GM19463 (cell line): ENCODE results near the gene SNF8.
A peak's percentile ranks its signal among the peaks of the same experiment; 100 is the strongest.

ENCODE experiments used
- ATAC-seq: cut with Tn5 transposase; IDR thresholded peaks from one replicate; pipeline ENCODE4 v1.9.1; 2021; ENCODE audit warnings: mild to moderate bottlenecking, moderate library complexity; ENCODE audit not compliant: unreplicated experiment

SNF8 gene

DNA sequence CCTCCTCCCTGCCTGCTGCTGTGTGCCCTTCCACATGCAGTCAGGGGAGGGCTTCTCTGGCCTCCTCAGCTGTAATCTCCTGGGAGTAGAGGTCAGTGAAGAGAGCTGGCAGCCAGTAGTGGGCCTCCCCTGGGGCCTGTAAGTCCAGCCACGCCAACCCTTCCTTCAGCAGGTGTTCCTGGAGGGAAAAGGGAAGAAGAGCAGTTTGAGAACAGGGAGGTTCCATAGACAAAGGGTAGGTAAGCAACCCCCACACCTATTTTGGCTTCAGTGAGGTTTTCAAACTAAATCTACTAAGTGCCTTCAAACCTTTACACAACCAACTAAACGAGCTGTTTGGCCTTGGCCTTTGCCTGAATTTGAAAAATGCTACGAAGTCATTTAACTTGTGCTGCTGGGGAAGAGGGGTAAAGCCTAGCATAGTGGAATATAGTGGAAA lies 14.2 kb downstream of the SNF8 start:
- ATAC-seq: no peak

DNA sequence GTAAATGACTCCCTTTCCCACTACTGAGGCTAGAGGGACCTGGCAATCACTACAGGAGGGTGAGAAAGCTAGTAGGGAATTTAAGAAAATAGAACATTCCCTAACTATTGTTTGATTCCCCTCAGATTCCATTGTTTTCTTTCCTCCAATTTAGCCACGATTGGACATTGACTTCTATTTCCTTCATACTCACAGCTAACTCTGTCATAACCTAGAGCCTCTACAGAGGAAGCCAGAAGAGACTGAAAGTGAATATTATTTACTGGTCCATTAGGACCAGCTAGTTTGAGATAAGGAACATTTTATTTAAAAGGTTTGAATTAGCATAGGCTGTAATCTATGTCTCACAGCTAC lies 14.9 kb downstream of the SNF8 start:
- ATAC-seq: no peak

DNA sequence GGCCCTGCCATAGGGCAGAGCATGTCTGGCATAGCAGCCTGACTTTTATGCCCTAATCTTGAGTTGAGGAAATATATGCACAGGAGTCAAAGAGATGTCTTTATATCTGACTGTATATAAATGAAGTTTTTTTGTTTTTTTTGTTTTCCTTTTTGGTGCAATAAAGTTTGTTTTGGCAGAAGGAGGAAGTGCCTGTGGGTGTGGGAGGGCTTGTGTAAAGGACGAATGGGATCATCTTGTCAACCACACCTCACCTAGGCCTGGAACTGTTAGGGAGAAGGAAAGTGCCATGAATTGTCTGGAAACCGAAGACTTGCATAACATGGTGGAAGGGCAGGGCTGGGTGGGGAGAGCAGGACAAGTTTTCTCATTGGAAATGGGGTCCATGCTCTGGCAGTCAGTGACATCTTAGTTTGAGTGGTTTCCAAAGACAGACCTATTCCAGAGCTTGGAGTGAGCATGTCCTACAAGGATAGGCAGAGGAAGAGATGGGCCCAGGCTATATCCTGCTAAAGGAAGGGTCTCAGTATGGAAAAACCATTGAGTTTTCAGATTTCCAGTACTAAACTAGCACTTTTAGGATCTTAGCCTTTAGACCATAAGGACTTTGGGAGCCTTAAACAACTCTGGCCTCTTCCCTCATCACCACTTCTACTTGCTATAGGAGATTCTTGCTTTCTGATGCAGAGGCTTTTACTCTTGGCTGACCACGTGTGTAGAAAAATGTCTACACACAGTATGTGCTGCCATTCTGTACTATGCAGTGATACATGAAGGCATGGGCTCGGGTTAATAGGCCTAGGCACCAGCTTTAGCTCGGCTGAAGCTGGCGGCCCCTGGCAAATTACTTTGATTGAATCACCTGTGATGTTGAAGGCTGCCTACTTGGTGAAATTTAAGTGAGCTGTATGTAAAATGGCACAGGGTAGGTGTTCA lies 15.5 kb downstream of the SNF8 start:
- ATAC-seq: no peak

DNA sequence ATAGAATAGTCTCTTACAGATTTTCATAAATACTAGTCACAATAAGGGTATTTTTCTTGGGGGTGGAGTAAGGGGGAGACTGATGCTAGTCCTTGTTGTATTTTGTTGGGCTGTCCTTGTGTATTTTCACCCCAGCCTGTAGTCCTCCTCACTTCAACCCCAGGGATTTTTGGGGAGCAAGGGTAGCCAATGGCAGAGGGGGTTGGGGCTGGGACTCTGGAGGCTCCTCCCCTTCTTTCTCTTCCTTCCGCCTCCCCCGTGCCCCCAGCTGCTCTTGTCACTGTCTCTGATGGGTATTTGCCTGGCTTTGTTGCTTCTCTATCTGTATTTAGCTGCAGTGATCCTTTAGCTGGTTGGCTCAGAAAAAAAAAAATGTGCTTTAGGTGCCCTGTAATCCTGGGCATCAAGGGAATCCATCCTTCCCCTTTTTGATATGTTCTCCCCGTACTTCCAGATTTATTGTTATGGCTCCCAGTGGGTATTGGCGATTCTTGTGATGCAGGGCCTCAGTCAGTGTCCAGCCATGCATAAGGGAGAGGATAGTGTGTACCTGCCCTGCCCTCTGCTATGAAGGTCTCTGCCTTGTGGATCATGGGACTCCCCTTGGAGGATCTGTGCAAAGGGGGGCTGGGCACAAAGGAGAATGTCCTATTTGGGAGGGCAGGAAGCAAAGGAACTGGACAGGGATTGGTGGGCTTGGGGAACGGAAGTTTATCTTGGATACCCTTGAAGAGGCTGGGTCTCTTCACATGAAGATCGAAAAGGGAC lies 16.5 kb downstream of the SNF8 start:
- ATAC-seq: no peak

DNA sequence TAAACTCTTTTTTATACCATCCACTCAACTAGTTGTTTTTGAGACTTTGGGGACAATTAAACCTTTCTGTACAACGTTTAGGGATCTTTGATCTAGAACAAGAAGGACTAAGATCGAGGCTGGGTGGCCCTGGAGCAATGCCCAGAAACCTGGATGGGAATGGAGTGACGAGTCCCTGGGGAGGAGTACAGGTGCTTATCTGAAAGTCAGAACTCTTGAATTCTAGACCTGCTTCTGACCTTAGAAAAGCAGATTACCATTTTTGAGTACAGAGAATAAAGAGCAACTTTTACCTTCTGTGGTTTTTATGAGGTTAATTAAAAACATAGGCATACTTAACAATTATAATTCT lies 18.7 kb downstream of the SNF8 start:
- ATAC-seq: no peak

DNA sequence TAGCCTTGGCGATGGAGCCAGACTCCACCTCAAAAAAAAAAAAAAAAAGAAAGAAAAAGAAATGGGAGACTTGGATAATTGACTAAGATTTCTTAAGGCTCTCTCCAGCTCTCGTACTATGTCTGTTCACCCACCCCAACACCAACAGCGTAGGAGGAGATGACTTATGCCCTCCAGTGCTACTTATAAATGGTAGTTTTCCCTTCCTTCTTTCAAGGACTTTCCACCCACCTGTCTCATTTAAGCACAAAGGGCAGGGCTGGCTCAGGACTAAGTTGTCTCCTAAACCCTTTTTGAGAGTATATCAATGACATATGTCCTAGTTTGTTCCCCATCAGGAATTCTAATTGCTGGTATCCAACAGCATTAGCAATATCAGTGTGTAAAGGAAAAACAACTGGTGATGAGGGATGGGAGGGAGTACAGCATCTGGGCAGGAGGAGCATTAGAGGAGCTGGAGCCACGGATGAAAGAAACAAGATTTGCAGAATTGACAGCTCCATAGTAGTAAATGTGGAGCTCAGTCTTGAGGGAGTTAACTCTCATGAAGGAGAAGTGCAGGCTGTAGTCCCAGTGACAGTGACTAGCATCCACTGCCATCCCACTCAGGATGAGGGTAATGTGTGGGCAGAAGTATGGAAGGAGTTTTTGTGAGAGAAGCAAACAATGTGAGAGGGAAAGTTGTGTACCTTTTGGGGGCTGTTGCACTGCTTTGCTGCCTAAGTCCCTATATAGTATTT lies 19.2 kb downstream of the SNF8 start:
- ATAC-seq: no peak

DNA sequence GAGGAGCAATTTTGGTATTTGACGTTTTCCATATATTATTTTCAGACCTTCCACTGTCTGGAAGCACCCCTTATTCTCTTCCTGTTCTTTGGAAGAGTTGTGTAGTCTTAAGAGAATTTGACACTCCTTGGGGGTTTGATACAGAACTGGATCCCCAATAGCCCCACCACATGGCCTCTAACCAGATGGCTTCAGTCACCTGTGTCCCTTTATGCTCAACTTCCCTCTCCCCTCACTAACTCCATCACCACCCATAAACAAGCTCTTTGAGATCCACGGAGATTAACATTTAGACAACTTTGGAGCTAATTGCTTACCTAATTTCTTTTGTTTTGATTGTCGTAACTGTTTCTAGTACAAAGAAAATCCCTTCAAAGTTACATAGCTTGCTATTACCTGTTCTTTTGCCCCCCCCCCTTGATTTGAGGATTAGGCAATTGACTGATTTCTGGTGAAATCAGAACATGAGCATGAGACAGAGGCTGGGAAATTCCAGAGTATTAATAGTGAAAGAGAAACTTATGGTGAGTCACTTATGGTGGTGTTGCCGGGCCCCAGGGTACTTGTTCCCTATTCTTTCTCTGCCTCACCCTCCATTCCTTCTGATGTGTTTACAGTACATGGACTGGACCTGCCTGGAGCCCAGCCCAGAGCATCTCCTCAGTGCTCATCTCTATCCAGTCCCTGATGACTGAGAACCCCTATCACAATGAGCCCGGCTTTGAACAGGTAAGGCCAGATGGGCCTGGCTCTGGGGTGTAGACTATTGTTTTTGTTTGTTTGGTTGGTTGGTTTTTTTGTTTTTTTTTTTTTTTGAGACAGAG lies 29.0 kb downstream of the SNF8 start:
- ATAC-seq: peak; percentile 83

DNA sequence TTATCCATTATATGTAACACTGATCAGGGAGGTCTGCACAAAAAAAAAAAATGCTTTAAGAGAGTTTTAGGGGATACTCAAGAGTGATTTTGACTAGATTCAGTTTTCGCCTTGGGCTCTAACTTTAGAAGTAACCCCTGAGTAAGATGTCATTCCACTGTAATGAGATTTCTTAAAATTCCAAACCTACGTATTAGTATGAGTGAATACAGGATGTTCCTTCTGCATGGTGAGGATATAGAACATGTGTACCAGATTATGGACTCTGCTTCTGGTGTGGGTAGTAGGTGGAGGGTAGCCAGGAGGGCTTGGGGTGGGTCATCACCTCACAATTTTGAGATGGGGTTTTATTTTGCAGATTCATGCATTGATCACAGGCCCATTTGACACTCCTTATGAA lies 32.2 kb downstream of the SNF8 start:
- ATAC-seq: no peak

DNA sequence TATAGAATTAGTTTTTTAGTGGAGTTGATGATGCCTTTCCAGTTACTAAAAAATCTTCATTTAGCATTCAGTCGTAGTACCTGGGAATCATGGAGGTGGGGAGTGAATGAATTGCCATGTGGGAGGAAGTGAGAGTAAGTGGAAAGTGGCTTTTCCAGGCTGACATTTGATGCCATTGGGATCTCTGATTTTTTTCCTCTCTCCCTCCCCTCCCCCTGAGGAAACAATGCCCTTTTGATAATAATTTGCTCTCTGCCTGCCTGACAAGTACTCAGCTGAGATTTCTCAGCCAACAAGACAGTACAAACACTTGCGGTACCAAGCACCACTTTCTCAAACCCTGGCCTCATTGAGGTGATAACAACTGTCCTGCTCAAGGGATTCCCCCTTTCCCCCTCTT lies 34.3 kb downstream of the SNF8 start:
- ATAC-seq: no peak

DNA sequence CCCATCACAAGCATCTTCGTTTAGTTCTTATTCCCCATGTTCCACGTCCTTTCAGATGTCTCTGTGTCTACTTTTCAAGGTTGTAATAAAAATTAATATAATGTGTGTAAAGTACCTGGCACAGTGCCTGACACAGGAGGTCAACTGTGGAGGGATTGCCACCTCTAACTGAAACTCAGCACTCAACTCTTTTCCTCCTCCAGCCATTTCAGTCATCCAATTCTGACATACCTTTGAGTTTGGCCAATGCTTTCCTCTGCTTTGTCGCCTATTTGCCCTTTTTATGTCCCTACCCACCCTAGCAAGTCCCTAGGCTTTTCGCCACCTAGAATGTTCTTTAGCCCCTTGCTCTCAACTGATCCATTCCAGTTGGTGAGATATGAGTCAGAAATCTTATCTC lies 34.9 kb downstream of the SNF8 start:
- no peak for ATAC-seq

DNA sequence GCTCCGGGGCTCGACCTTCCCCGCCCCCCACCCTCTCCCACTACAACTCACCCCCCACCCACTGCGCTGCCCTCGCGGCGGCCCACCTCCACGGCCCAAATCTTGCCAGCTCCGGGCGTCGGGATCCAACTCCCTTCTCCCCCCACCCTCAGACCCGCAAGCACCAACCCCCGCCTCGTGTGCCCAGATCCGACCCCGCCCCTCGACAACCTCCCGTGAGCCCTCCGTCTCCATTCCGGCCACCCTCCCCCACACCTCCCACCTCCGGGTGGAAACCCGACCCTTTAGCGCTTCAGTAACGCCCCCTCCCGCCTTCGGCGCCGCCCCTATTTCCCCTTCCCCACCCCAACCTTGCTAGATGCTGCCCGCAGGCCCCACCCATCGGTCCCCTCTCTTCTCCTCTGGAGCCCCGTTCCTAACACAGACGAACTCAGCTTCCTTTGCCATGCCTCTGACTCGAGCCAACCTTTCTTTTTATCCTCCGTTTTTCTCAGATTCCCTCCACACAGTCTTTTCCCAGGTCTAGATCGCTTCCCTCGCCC lies 35.7 kb downstream of the SNF8 start:
- peak; percentile 39 for ATAC-seq

DNA sequence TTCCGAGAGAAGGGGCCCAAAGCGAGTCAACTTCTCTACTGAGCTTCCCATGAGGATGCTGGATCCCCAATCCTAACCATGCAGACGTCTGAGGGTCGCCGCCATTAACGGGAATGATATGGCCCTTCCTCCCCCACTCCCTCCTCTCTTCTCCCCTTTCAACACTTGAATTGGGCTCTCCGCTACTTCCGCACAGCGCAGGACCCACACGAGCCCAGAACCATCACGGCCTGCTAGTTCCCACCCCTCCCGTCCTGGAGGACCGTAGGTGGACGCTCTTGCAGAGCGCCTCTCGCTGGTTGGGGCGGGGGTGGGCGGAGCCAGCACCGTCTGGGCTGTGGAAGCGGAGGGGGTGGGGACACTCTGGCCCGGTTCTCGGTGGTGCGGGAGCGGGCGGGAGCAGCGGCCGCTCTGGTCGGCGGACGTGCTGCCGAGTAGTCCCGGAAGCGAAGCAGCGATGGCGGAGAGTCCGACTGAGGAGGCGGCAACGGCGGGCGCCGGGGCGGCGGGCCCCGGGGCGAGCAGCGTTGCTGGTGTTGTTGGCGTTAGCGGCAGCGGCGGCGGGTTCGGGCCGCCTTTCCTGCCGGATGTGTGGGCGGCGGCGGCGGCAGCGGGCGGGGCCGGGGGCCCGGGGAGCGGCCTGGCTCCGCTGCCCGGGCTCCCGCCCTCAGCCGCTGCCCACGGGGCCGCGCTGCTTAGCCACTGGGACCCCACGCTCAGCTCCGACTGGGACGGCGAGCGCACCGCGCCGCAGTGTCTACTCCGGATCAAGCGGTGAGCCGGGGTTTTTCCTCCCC lies 36.4 kb downstream of the SNF8 start, which contains the start of gene UBE2Z:
TSS of gene UBE2Z (plus strand) at position 361 of the 797 bp plus-strand sequence. CDS start at position 458, 97 bp downstream.
- ATAC-seq: peak; percentile 84

DNA sequence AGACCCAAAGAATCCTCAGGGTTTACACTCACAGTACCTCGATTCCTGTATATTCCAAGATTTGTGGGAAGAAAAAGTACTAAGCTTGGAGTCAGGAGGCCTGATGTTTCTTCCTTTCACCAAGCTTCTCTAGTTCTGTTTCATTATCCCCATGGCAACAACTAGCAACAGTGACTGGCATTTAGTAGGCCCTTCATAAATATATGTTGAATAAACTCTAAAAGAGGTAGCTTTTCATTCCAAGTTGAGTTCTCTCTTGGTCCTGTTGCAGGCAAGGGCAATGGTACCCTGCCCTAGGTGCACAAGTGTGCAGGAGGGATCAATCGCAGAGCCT lies 37.0 kb downstream of the SNF8 start:
- ATAC-seq: no peak

DNA sequence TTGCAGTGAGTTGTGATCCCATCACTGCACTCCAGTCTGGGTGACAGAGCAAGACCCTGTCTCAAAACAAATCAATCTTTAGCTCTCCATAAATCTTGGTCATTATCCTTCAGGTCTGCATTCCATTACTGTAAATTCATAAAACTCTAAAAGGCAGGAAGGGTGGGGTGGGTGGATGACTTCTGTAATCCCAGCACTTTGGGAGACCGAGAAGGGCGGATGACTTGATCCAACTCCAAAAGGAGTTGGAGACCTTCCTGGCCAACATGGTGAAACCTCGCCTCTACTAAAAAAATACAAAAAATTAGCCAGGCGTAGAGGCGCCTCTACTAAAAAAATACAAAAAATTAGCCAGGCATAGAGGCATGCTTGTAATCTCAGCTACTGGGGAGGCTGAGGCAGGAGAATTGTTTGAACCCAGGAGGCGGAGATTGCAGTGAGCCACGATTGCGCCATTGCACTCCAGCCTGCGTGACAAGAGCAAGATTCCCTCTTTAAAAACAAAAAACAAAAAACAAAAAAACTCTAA lies 38.6 kb downstream of the SNF8 start:
- no peak for ATAC-seq

DNA sequence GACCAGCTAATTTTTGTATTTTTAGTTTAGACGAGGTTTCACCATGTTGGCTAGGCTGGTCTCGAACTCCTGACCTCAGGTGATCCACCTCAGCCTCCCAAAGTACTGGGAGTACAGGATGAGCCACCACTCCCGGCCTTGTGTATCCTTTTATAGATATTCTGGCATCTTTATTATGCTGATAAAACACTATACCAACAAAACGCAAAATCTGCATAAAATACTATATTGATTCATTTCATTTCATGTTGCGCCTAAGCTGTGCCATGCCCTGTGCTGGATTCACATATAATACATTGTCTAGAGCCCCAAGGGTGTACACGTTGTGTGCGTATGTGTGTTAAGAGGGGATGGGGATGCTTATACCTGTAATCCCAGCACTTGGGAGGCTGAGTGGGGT lies 40.2 kb downstream of the SNF8 start:
- ATAC-seq: no peak

DNA sequence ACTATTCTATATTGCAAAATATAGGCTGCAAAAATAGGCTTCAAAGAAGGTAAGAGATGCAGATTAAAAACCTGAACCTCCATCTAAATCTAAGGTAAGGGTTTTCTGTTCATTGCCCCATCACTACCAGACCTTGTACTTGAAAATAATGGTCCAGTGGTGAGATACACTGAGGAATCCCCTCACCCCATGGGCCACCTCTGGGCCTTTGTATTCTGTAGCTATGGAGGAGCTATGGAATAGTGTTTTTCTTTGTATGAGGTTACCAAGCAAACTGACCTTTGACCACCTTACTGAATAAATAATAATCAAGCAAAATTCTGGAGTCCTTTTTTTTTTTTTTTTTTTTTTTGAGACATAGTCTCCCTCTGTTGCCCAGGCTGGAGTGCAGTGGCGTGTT lies 41.2 kb downstream of the SNF8 start:
- ATAC-seq: no peak

DNA sequence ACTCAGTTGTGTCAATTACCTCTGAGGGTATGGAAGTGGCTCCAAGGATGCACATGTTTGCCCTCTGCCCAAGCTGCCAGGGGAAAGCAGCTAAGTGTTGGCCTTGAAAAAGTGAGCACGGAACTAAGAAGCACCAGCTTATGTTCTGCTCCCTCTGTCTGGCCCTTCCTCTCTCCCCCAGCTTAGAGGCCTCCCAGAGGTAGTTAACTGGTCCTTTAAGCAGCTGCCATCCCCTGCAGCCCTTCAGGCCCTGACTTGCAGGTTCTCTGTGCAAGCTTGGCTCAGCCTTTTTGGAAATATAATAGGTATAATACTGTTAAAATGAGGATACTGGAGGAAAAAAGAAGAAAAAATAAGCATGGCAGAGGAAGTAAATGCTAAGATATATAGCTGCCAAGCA lies 43.4 kb downstream of the SNF8 start:
- ATAC-seq: no peak

DNA sequence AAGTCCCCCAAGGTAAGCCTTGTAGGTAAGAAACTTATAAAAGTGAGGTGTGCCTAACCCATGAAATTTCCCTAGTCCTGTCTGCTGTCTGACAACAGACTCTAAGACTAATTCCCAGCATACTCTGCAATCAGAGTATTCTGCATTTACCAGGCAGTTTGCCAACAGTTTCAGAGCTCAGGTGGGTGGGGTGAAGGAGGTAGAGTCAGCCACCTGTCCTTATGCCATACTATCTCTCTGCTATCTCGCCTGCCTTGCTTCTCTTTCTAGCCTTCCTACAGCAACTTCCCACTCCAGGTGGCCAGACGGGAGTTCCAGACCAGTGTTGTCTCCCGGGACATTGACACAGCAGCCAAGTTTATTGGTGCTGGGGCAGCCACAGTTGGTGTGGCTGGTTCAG lies 49.8 kb downstream of the SNF8 start:
- ATAC-seq: no peak
